GM12873 (cell line): Measurements from ENCODE around the gene TMEM101.

Experiments
- CTCF ChIP-seq: IDR thresholded peaks from 2 replicates; pipeline ENCODE4 v1.5.1; 2012; ENCODE audit warnings: low read depth, mild to moderate bottlenecking, moderate library complexity, low read length, control low read depth; ENCODE audit not compliant: insufficient read depth; ENCODE audit errors: missing control alignments

The TMEM101 gene

GRCh38 chr17:43974382-43975266 lies 40.1 kb downstream of the TMEM101 start:
- no peak for TF ChIP-seq CTCF

GRCh38 chr17:43970366-43970765 lies 44.4 kb downstream of the TMEM101 start:
- TF ChIP-seq CTCF, result no peak

- no peak for TF ChIP-seq CTCF
Measured at GRCh38 chr17:43967251-43967875, 47.4 kb downstream of the TMEM101 start.

- TF ChIP-seq CTCF, result no peak
Measured at GRCh38 chr17:43966276-43966675, 48.5 kb downstream of the TMEM101 start.

GRCh38 chr17:43962479-43962878 lies 52.3 kb downstream of the TMEM101 start:
- TF ChIP-seq CTCF, result no peak

GRCh38 chr17:43961954-43962353 lies 52.8 kb downstream of the TMEM101 start:
- TF ChIP-seq CTCF, result no peak
